Activated T-helper 2 cell treated with anti-CD3 and anti-CD28 coated beads, Interferon-gamma antibody, Interleukin-2, Interleukin-4, amounts not matched to agents 10 μg/mL and 5 μg/mL and 100 μg/mL, durations not matched to agents 14 hours and 24 hours and 36 hours (primary cell): ENCODE measurements around the gene BMP5. TPM values are rescaled to one million over a fixed set of nuclear protein-coding genes. Genes with fewer than 3 reads are reported as not detected.

Experiments used
- DNase-seq: peaks from one replicate; pipeline ENCODE4 v3.0.0; 2021; ENCODE audit warnings: low spot score
- H3K27ac Mint-ChIP-seq: one replicate; pipeline ENCODE4 v1.8.0; 2021; ENCODE audit warnings: mixed read lengths
- H3K27me3 Mint-ChIP-seq: one replicate; pipeline ENCODE4 v1.8.0; 2021; ENCODE audit warnings: low read depth, mixed read lengths
- H3K36me3 Mint-ChIP-seq: one replicate; pipeline ENCODE4 v1.8.0; 2021; ENCODE audit warnings: low read depth, mixed read lengths
- H3K4me1 Mint-ChIP-seq: one replicate; pipeline ENCODE4 v1.8.0; 2021; ENCODE audit warnings: low read depth, mixed read lengths
- H3K4me3 Mint-ChIP-seq: one replicate; pipeline ENCODE4 v1.8.0; 2021; ENCODE audit warnings: low read depth, mild to moderate bottlenecking, moderate library complexity, mixed read lengths
- H3K9me3 Mint-ChIP-seq: one replicate; pipeline ENCODE4 v1.8.0; 2021; ENCODE audit warnings: mixed read lengths
- intact Hi-C: fragments of 100-400 bp; cut with micrococcal nuclease; formaldehyde crosslinking; loops from one replicate; pipeline ENCODE4 v1.15.1; 2023
- total RNA-seq: library from RNA; stranded (reverse); gene quantifications from 2 replicates; pipeline ENCODE4 v1.2.3, GENCODE V29; 2022

BMP5 gene
- total RNA-seq, 1 donor from 2014 or later = not detected

- no peak for DNase-seq
- no peak overlapping the region for H3K4me3 Mint-ChIP-seq
These were observed 9.3 kb downstream of the BMP5 start for GRCh38 chr6:55866128-55866527.

GRCh38 chr6:55853008-55854001 is 22.1 kb downstream of the BMP5 start:
- Mint-ChIP-seq H3K27ac (no peak overlapping the region), H3K9me3 (no peaks in the 10 kb centered on the region), H3K27me3 (no peaks in the 10 kb centered on the region), H3K36me3 (no peaks in the 10 kb centered on the region), H3K4me3 (no peak overlapping the region), H3K4me1 (no peaks in the 10 kb centered on the region)
- intact Hi-C loops = no loop called here
- DNase-seq = no peak

More at GRCh38 chr6:55866128-55866527, 9.3 kb downstream of the BMP5 start:
- H3K27me3 Mint-ChIP-seq = no peaks in the 10 kb centered on the region
- H3K9me3 Mint-ChIP-seq = no peaks in the 10 kb centered on the region
- H3K27ac Mint-ChIP-seq = no peak overlapping the region
- intact Hi-C loops = no loop called here
- peaks cover 3% of the 10 kb centered on the region for H3K4me1 Mint-ChIP-seq
- no peaks in the 10 kb centered on the region for H3K36me3 Mint-ChIP-seq

- no peaks in the 10 kb centered on the region for H3K4me1 Mint-ChIP-seq
- H3K9me3 Mint-ChIP-seq = no peaks in the 10 kb centered on the region
- H3K27me3 Mint-ChIP-seq = no peaks in the 10 kb centered on the region
- H3K27ac Mint-ChIP-seq = no peak overlapping the region
- H3K4me3 Mint-ChIP-seq = no peak overlapping the region
- no peaks in the 10 kb centered on the region for H3K36me3 Mint-ChIP-seq
- no peak for DNase-seq
- intact Hi-C loops = no loop called here
These were observed 34.0 kb downstream of the BMP5 start for GRCh38 chr6:55841341-55841740.

- H3K36me3 Mint-ChIP-seq = no peaks in the 10 kb centered on the region
- no peak overlapping the region for H3K27ac Mint-ChIP-seq
- H3K9me3 Mint-ChIP-seq = no peaks in the 10 kb centered on the region
- DNase-seq = no peak
- H3K4me1 Mint-ChIP-seq = no peaks in the 10 kb centered on the region
- no peak overlapping the region for H3K4me3 Mint-ChIP-seq
- intact Hi-C loops = no loop called here
- no peaks in the 10 kb centered on the region for H3K27me3 Mint-ChIP-seq
These were observed 36.3 kb downstream of the BMP5 start for GRCh38 chr6:55839080-55839479.

- H3K4me1 Mint-ChIP-seq = no peaks in the 10 kb centered on the region
- H3K36me3 Mint-ChIP-seq = no peaks in the 10 kb centered on the region
- no peak overlapping the region for H3K27ac Mint-ChIP-seq
- no peak for DNase-seq
- H3K9me3 Mint-ChIP-seq = no peaks in the 10 kb centered on the region
- no peak overlapping the region for H3K4me3 Mint-ChIP-seq
- H3K27me3 Mint-ChIP-seq = no peaks in the 10 kb centered on the region
- intact Hi-C loops = no loop called here
These were observed 38.4 kb downstream of the BMP5 start for GRCh38 chr6:55836945-55837344.

GRCh38 chr6:55836481-55836880 is 38.9 kb downstream of the BMP5 start:
- Mint-ChIP-seq H3K4me3 (no peak overlapping the region), H3K36me3 (no peaks in the 10 kb centered on the region), H3K9me3 (no peaks in the 10 kb centered on the region), H3K27me3 (no peaks in the 10 kb centered on the region), H3K4me1 (no peaks in the 10 kb centered on the region), H3K27ac (no peak overlapping the region)
- intact Hi-C loops = no loop called here
- no peak for DNase-seq

- intact Hi-C loops = no loop called here
- Mint-ChIP-seq H3K27ac (no peak overlapping the region), H3K36me3 (no peaks in the 10 kb centered on the region), H3K4me3 (no peak overlapping the region), H3K9me3 (no peaks in the 10 kb centered on the region), H3K4me1 (no peaks in the 10 kb centered on the region), H3K27me3 (no peaks in the 10 kb centered on the region)
- DNase-seq = no peak
These were observed 40.2 kb downstream of the BMP5 start for GRCh38 chr6:55835220-55835619.

- intact Hi-C loops = no loop called here
- Mint-ChIP-seq H3K36me3 (no peaks in the 10 kb centered on the region), H3K27me3 (no peaks in the 10 kb centered on the region), H3K4me1 (no peaks in the 10 kb centered on the region), H3K27ac (no peak overlapping the region), H3K4me3 (no peak overlapping the region), H3K9me3 (no peaks in the 10 kb centered on the region)
- no peak for DNase-seq
These were observed 42.1 kb downstream of the BMP5 start for GRCh38 chr6:55833284-55833683.

GRCh38 chr6:55827818-55828522 is 47.4 kb downstream of the BMP5 start:
- DNase-seq = no peak
- H3K4me1 Mint-ChIP-seq = no peaks in the 10 kb centered on the region
- intact Hi-C loops = no loop called here
- H3K36me3 Mint-ChIP-seq = no peaks in the 10 kb centered on the region
- no peak overlapping the region for H3K27ac Mint-ChIP-seq
- no peaks in the 10 kb centered on the region for H3K27me3 Mint-ChIP-seq
- no peaks in the 10 kb centered on the region for H3K9me3 Mint-ChIP-seq
- H3K4me3 Mint-ChIP-seq = no peak overlapping the region

GRCh38 chr6:55826941-55827340 is 48.4 kb downstream of the BMP5 start:
- Mint-ChIP-seq H3K4me1 (no peaks in the 10 kb centered on the region), H3K27ac (no peak overlapping the region), H3K4me3 (no peak overlapping the region), H3K36me3 (no peaks in the 10 kb centered on the region), H3K27me3 (no peaks in the 10 kb centered on the region), H3K9me3 (no peaks in the 10 kb centered on the region)
- intact Hi-C loops = no loop called here
- no peak for DNase-seq

- H3K36me3 Mint-ChIP-seq = no peaks in the 10 kb centered on the region
- no peak for DNase-seq
- intact Hi-C loops = no loop called here
These were observed 49.9 kb downstream of the BMP5 start for GRCh38 chr6:55825402-55826051.

GRCh38 chr6:55822815-55823214 is 52.6 kb downstream of the BMP5 start:
- no peaks in the 10 kb centered on the region for H3K4me1 Mint-ChIP-seq
- no peak for DNase-seq
- no peaks in the 10 kb centered on the region for H3K9me3 Mint-ChIP-seq
- H3K4me3 Mint-ChIP-seq = no peak overlapping the region
- no peaks in the 10 kb centered on the region for H3K27me3 Mint-ChIP-seq
- intact Hi-C loops = no loop called here
- H3K27ac Mint-ChIP-seq = no peak overlapping the region
- no peaks in the 10 kb centered on the region for H3K36me3 Mint-ChIP-seq

More at GRCh38 chr6:55825402-55826051, 49.9 kb downstream of the BMP5 start:
- no peaks in the 10 kb centered on the region for H3K27me3 Mint-ChIP-seq
- no peaks in the 10 kb centered on the region for H3K4me1 Mint-ChIP-seq
- no peaks in the 10 kb centered on the region for H3K9me3 Mint-ChIP-seq
- H3K4me3 Mint-ChIP-seq = no peak overlapping the region
- no peak overlapping the region for H3K27ac Mint-ChIP-seq

GRCh38 chr6:55822005-55822404 is 53.4 kb downstream of the BMP5 start:
- no peak for DNase-seq
- H3K4me1 Mint-ChIP-seq = no peaks in the 10 kb centered on the region
- H3K36me3 Mint-ChIP-seq = no peaks in the 10 kb centered on the region
- no peak overlapping the region for H3K27ac Mint-ChIP-seq
- H3K4me3 Mint-ChIP-seq = no peak overlapping the region
- intact Hi-C loops = no loop called here
- no peaks in the 10 kb centered on the region for H3K9me3 Mint-ChIP-seq
- no peaks in the 10 kb centered on the region for H3K27me3 Mint-ChIP-seq
